Astrocyte (in vitro differentiated cells and primary cell): ENCODE results near the gene GDPD5.

Experiments
- EZH2 ChIP-seq: IDR thresholded peaks from 2 replicates; pipeline ENCODE4 v1.6.1; 2012; ENCODE audit warnings: mild to moderate bottlenecking, low read length, inconsistent platforms; ENCODE audit not compliant: insufficient read depth
- TF ChIP-seq, protein P1 (sequence below): IDR thresholded peaks from 2 replicates; pipeline ENCODE4 v1.5.1; 2011; ENCODE audit warnings: low read depth, mild to moderate bottlenecking, inconsistent platforms, low read length, moderate library complexity; ENCODE audit not compliant: insufficient read depth

DNA sequence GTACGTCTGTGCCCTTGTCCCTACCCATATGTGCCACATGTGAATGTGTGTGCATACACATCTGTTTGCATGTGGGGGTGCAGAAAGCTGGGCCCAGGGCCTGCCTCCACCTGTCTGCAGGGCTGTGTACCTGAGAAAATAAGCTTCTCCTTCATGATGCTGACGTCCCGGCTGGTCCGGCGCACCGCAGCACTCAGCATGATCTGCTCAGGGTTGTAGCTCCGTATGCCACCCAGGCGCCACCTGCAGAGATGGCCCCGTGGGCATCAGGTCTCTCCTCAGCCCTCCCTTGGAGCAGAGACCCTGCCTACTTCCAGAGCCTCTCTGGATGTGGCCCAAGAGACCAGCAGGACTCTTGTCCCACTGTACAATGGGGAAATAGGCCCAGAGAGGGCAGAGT is 88.9 kb downstream of the GDPD5 start:
- TF ChIP-seq, protein P1, sequence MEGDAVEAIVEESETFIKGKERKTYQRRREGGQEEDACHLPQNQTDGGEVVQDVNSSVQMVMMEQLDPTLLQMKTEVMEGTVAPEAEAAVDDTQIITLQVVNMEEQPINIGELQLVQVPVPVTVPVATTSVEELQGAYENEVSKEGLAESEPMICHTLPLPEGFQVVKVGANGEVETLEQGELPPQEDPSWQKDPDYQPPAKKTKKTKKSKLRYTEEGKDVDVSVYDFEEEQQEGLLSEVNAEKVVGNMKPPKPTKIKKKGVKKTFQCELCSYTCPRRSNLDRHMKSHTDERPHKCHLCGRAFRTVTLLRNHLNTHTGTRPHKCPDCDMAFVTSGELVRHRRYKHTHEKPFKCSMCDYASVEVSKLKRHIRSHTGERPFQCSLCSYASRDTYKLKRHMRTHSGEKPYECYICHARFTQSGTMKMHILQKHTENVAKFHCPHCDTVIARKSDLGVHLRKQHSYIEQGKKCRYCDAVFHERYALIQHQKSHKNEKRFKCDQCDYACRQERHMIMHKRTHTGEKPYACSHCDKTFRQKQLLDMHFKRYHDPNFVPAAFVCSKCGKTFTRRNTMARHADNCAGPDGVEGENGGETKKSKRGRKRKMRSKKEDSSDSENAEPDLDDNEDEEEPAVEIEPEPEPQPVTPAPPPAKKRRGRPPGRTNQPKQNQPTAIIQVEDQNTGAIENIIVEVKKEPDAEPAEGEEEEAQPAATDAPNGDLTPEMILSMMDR = no peak
- TF ChIP-seq EZH2 = no peak
